HEK293 (cell line): ENCODE measurements around the gene BEST3.

ENCODE experiments used
- CTCF ChIA-PET: fragments of 350-600 bp; formaldehyde crosslinking; extraction: SDS; loops from one replicate; lab custom pipeline; 2021; ENCODE audit warnings: antibody characterized with exemption; lab: Yijun Ruan, JAX
- POLR2A ChIA-PET: fragments of 300-600 bp; formaldehyde crosslinking; extraction: SDS; loops from one replicate; lab custom pipeline; 2020; ENCODE audit warnings: antibody characterized with exemption, inconsistent platforms; lab: Yijun Ruan, JAX
- H3K27ac ChIP-seq: fragments of 200-500 bp; sonication (Bioruptor generic); 2 replicates; pipeline ENCODE4 v1.5.1; 2014; ENCODE audit warnings: low read depth, low read length, control low read depth, inconsistent platforms; ENCODE audit errors: extremely low read depth
- H3K36me3 ChIP-seq, 2 experiments: fragments of 200-500 bp in 1 of 2; sonication (Bioruptor generic) in 1 of 2; 1 replicate in 1 of 2; 2 replicates in 1 of 2; pipeline ENCODE4 v1.5.1; 2014 to 2017; ENCODE audit warnings: inconsistent platforms in 2 of 2, low read length in 2 of 2; ENCODE audit not compliant: control insufficient read depth in 2 of 2, insufficient read depth in 1 of 2
- H3K4me1 ChIP-seq: fragments of 200-500 bp; sonication (Bioruptor generic); 2 replicates; pipeline ENCODE4 v1.5.1; 2014; ENCODE audit warnings: mild to moderate bottlenecking, low read length, inconsistent platforms; ENCODE audit not compliant: control insufficient read depth, insufficient read depth
- H3K4me3 ChIP-seq: 2 replicates; pipeline ENCODE4 v1.5.1; 2011; ENCODE audit warnings: low read depth, mild to moderate bottlenecking, control low read depth, low read length, moderate library complexity
- H3K9me3 ChIP-seq: fragments of 200-500 bp; sonication (Bioruptor generic); 2 replicates; pipeline ENCODE4 v1.5.1; 2014; ENCODE audit warnings: low read depth, low read length, inconsistent platforms; ENCODE audit not compliant: control insufficient read depth, insufficient read depth
- GFI1B ChIP-seq: fragments of 450-650 bp; formaldehyde crosslinking; IDR thresholded peaks from 2 replicates; pipeline ENCODE4 v1.5.1; 2016; ENCODE audit warnings: missing biosample characterization, missing genetic modification characterization
- GLI4 ChIP-seq: fragments of 450-650 bp; formaldehyde crosslinking; IDR thresholded peaks from 2 replicates; pipeline ENCODE4 v1.5.1; 2016; ENCODE audit warnings: missing biosample characterization, missing genetic modification characterization
- GLIS2 ChIP-seq: fragments of 450-650 bp; formaldehyde crosslinking; IDR thresholded peaks from 2 replicates; pipeline ENCODE4 v1.5.1; 2016; ENCODE audit warnings: missing biosample characterization, missing genetic modification characterization
- HIC1 ChIP-seq: fragments of 450-650 bp; formaldehyde crosslinking; IDR thresholded peaks from 2 replicates; pipeline ENCODE4 v1.5.1; 2016; ENCODE audit warnings: missing biosample characterization, missing genetic modification characterization
- KLF16 ChIP-seq: fragments of 450-650 bp; formaldehyde crosslinking; IDR thresholded peaks from 2 replicates; pipeline ENCODE4 v1.5.1; 2017; ENCODE audit warnings: missing biosample characterization, missing genetic modification characterization
- KLF7 ChIP-seq: fragments of 450-650 bp; formaldehyde crosslinking; IDR thresholded peaks from 2 replicates; pipeline ENCODE4 v1.5.1; 2016; ENCODE audit warnings: missing biosample characterization, missing genetic modification characterization, borderline replicate concordance
- WT1 ChIP-seq: fragments of 450-650 bp; formaldehyde crosslinking; IDR thresholded peaks from 2 replicates; pipeline ENCODE4 v1.5.1; 2016; ENCODE audit warnings: missing biosample characterization, missing genetic modification characterization
- ZBTB49 ChIP-seq: fragments of 450-650 bp; formaldehyde crosslinking; IDR thresholded peaks from 2 replicates; pipeline ENCODE4 v1.5.1; 2016; ENCODE audit warnings: missing biosample characterization, missing genetic modification characterization, low read depth
- ZNF121 ChIP-seq: fragments of 450-650 bp; formaldehyde crosslinking; IDR thresholded peaks from 2 replicates; pipeline ENCODE4 v1.5.1; 2016; ENCODE audit warnings: missing biosample characterization, missing genetic modification characterization
- ZNF148 ChIP-seq: fragments of 450-650 bp; formaldehyde crosslinking; IDR thresholded peaks from 2 replicates; pipeline ENCODE4 v1.5.0; 2017; ENCODE audit warnings: missing biosample characterization, missing genetic modification characterization, borderline replicate concordance
- ZNF248 ChIP-seq: fragments of 450-650 bp; formaldehyde crosslinking; IDR thresholded peaks from 2 replicates; pipeline ENCODE4 v1.5.1; 2017; ENCODE audit warnings: missing biosample characterization, missing genetic modification characterization
- ZNF280D ChIP-seq: fragments of 450-650 bp; formaldehyde crosslinking; IDR thresholded peaks from 2 replicates; pipeline ENCODE4 v1.5.1; 2016; ENCODE audit warnings: missing biosample characterization, missing genetic modification characterization
- ZNF350 ChIP-seq: fragments of 450-650 bp; formaldehyde crosslinking; IDR thresholded peaks from 2 replicates; pipeline ENCODE4 v1.5.0; 2017; ENCODE audit warnings: missing biosample characterization, mild to moderate bottlenecking, missing genetic modification characterization
- ZNF423 ChIP-seq: fragments of 450-650 bp; formaldehyde crosslinking; IDR thresholded peaks from 2 replicates; pipeline ENCODE4 v1.5.1; 2016; ENCODE audit warnings: missing biosample characterization, missing genetic modification characterization
- ZNF426 ChIP-seq: fragments of 450-650 bp; formaldehyde crosslinking; IDR thresholded peaks from 2 replicates; pipeline ENCODE4 v1.5.1; 2017; ENCODE audit warnings: missing biosample characterization, missing genetic modification characterization, mild to moderate bottlenecking, inconsistent platforms, moderate library complexity
- ZNF433 ChIP-seq: fragments of 450-650 bp; formaldehyde crosslinking; IDR thresholded peaks from 2 replicates; pipeline ENCODE4 v1.5.1; 2016; ENCODE audit warnings: missing biosample characterization, missing genetic modification characterization, low read depth
- ZNF488 ChIP-seq: fragments of 450-650 bp; formaldehyde crosslinking; IDR thresholded peaks from 2 replicates; pipeline ENCODE4 v1.5.1; 2016; ENCODE audit warnings: missing biosample characterization, missing genetic modification characterization
- ZNF518A ChIP-seq: fragments of 450-650 bp; formaldehyde crosslinking; conservative IDR thresholded peaks from 2 replicates; pipeline ENCODE4 v1.5.1; 2016; ENCODE audit warnings: low read depth, missing biosample characterization, missing genetic modification characterization
- ZNF521 ChIP-seq: fragments of 450-650 bp; formaldehyde crosslinking; IDR thresholded peaks from 2 replicates; pipeline ENCODE4 v1.5.1; 2017; ENCODE audit warnings: missing biosample characterization, mild to moderate bottlenecking, missing genetic modification characterization
- ZNF76 ChIP-seq: fragments of 450-650 bp; formaldehyde crosslinking; IDR thresholded peaks from 2 replicates; pipeline ENCODE4; 2016; ENCODE audit warnings: low read depth, missing biosample characterization, missing genetic modification characterization, borderline replicate concordance

BEST3 gene

GRCh38 chr12:69698769-69699540 is at the start of gene BEST3:
BEST3 (minus strand) TSS chr12:69699303; CDS start chr12:69697798, 1,505 bp downstream.
- no peak within 1 kb of the TSS for H3K4me3 ChIP-seq
- no peaks in the 10 kb centered on the region for H3K9me3 ChIP-seq
- CTCF ChIA-PET, result interaction anchor here (0.7 to 0.9 kb wide), 2 partner anchors 20 to 62 kb away, joined by 3 read pairs; no protein-coding TSS in a partner anchor
- no peaks in the 10 kb centered on the region for H3K36me3 ChIP-seq
- no peaks in the 10 kb centered on the region for H3K4me1 ChIP-seq
- POLR2A ChIA-PET, result no interaction called here
- TF ChIP-seq ZNF426 (tag by site-specific recombination) (no peak), KLF7 (no peak), ZNF76 (tag by site-specific recombination) (no peak), GLIS2 (tag by site-specific recombination) (no peak), WT1 (tag by site-specific recombination) (no peak), GLI4 (tag by site-specific recombination) (no peak), ZNF521 (tag by site-specific recombination) (no peak), ZNF423 (tag by site-specific recombination) (no peak), ZBTB49 (tag by site-specific recombination) (no peak), ZNF433 (tag by site-specific recombination) (no peak), ZNF148 (no peak), GFI1B (no peak), HIC1 (tag by site-specific recombination) (no peak), ZNF280D (tag by site-specific recombination) (no peak), ZNF350 (no peak), ZNF121 (no peak), ZNF488 (tag by site-specific recombination) (no peak), ZNF248 (tag by site-specific recombination) (no peak), KLF16 (tag by site-specific recombination) (no peak), ZNF518A (no peak)
- no peak within 1 kb of the TSS for H3K27ac ChIP-seq
